Esophagus squamous epithelium (tissue), 4 donors: Measurements from ENCODE around the gene OR7C1.

Source experiments
- CTCF ChIP-seq, 6 experiments: fragments of 450-650 bp in 4 of 6; fragments of 200-600 bp in 2 of 6; sonication (generic) in 2 of 6; IDR thresholded peaks; one replicate each; pipeline ENCODE4 v1.5.1; 2016 to 2019; ENCODE audit warnings: antibody characterized with exemption in 6 of 6, mild to moderate bottlenecking in 4 of 6, moderate library complexity in 4 of 6
- POLR2A ChIP-seq, 4 donors: fragments of 450-650 bp; IDR thresholded peaks; one replicate each; pipeline ENCODE4 v1.6.1; 2017; ENCODE audit warnings: antibody characterized with exemption in 4 of 4, mild to moderate bottlenecking in 4 of 4, moderate library complexity in 3 of 4

DNA sequence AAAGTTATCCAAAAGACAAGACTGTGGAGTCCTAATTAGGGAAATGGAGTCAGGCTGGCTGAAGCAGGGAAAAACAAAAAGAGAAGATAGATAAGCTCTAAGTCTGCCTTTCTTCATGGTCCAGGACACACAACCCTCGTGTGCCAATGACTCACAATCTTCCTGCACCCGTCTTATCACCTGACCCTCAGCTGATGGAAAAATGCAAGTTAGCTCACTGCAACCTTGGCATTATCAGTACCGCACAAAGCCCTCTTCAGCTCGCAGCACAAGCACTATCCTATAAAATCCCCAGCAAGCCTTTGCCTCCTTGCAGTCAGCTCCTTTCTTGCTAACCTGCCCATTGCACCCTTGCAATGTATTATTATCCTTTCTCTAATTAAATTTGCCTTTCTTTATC is 4.3 kb downstream of the OR7C1 start:
- TF ChIP-seq CTCF (IDR thresholded peaks at IDR 0.05) = no peak
- TF ChIP-seq POLR2A (IDR thresholded peaks at IDR 0.05) = no peak
